Measurements from ENCODE around the gene SYT1. TPM values are rescaled to one million over a fixed set of nuclear protein-coding genes. Genes with fewer than 3 reads are reported as not detected.

Gene SYT1
- total RNA-seq, 1 donor from 2014 or later = 0.30 TPM

DNA sequence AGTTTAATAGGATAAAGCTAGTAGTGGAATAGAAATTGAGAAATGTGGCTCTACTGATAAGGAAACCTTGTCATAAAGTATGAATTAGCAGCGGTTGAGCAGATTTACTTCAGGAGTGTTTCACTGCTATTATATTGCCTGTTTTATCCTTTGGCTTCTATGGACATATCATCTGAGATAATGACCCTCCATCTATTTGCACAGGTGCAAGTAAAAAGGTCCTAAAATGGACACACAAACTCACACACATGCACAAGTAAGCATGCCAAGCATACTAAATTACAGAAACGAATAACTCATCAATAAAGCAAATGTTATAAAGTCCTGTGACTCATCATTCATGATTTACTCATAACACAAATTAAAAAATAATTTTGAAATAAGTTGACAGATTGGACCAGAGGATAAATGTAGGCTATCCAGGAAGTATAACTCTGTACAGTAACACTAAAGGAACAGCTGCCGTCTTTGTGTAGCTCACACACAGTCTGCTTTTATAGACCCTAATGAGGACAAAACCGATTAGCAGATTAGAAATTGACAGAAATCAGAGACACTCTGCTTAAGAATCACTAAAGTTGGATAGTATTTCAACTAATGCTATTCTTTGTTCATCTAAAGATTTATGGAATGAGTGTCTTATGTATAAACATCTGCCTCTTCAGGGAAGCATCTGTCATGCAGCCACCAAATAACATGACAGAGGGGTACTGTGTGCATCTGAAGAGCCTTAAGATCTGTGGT is 73.9 kb downstream of the SYT1 start:
- Histone ChIP-seq H3K9me3 (replicated peaks) (no peaks in the 10 kb centered on the region), H3K36me3 (no peaks in the 10 kb centered on the region), H3K4me1 (no peaks in the 10 kb centered on the region), H3K27ac (replicated peaks) (no peak overlapping the region), H3K4me3 (no peak overlapping the region), H3K27me3 (ENCODE audit: low read depth) (no peaks in the 10 kb centered on the region)
- no peak for TF ChIP-seq CTCF (IDR thresholded peaks at IDR 0.05; ENCODE audit: borderline replicate concordance)
- no peak for DNase-seq
- intact Hi-C loops (cut with micrococcal nuclease) = no loop called here

- no peaks in the 10 kb centered on the region for H3K27me3 ChIP-seq (ENCODE audit: low read depth)
- no peaks in the 10 kb centered on the region for H3K36me3 ChIP-seq
- H3K4me1 ChIP-seq = no peaks in the 10 kb centered on the region
- TF ChIP-seq CTCF (IDR thresholded peaks at IDR 0.05; ENCODE audit: borderline replicate concordance) = no peak
- no peak overlapping the region for H3K27ac ChIP-seq (replicated peaks)
- no peak overlapping the region for H3K4me3 ChIP-seq
- no peak for DNase-seq
- peaks cover 22% of the 10 kb centered on the region for H3K9me3 ChIP-seq (replicated peaks)
- intact Hi-C loops (cut with micrococcal nuclease) = no loop called here
Observed at GRCh38 chr12:78949532-78949931, 85.0 kb downstream of the SYT1 start.

DNA sequence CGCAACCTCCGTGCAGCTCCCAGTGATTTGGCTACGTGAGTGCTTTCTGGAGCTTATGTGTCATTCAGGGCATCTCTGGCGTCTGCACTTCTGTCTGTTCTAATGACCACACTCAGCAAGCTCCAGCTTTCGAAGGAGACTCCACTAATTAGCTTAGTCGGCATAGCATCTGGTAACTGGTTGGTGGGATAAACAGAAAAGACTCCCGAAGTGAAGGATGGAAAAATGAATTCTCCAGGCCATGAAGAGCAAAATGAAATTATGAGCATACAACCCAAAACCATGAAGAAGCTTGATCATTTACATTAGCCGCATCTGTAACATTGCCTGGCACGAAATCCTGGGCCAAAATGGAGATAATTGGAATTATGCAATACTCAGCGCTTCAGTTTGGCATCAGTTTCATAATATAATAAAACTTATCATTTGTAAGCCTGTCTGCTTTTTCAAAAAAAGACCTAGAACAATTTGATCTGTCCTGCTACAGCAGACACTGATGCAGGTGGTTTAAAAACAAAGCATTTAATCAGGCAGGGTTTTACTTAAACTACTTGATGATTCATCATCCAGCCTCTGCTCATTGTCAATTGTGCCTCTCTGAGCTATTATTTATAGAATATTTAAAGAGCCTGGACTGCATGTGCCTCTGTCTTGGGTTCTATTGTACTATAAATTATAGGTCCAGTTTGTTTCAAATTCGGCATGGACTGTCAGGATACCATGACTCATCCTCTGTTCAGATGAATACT is 87.4 kb downstream of the SYT1 start:
- no peak for DNase-seq
- Histone ChIP-seq H3K27ac (replicated peaks) (no peak overlapping the region), H3K9me3 (replicated peaks) (peaks cover 22% of the 10 kb centered on the region), H3K36me3 (no peaks in the 10 kb centered on the region), H3K4me3 (no peak overlapping the region), H3K27me3 (ENCODE audit: low read depth) (no peaks in the 10 kb centered on the region), H3K4me1 (no peaks in the 10 kb centered on the region)
- intact Hi-C loops (cut with micrococcal nuclease) = no loop called here
- TF ChIP-seq CTCF (IDR thresholded peaks at IDR 0.05; ENCODE audit: borderline replicate concordance) = no peak

DNA sequence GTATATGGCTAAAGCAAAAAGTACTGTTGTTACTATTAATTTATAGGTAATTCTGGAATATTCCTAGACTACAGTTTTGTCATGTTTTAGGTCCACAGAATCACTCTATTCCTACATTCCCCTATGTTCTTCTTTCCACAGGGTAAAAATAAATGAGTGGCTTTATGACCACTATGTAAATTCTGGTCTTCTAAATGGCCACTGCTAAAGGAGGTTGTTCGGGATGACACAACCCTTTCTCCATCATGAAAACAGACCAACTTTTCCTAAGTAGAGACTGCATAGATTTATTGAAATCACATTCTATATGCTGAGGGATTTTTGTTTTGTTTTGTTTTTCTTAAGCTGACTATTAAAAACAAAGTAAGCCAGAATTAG is 88.0 kb downstream of the SYT1 start:
- Histone ChIP-seq H3K27me3 (ENCODE audit: low read depth) (no peaks in the 10 kb centered on the region), H3K36me3 (no peaks in the 10 kb centered on the region), H3K4me1 (no peaks in the 10 kb centered on the region), H3K4me3 (no peak overlapping the region), H3K27ac (replicated peaks) (no peak overlapping the region), H3K9me3 (replicated peaks) (peaks cover 22% of the 10 kb centered on the region)
- intact Hi-C loops (cut with micrococcal nuclease) = no loop called here
- no peak for DNase-seq
- no peak for TF ChIP-seq CTCF (IDR thresholded peaks at IDR 0.05; ENCODE audit: borderline replicate concordance)

DNA sequence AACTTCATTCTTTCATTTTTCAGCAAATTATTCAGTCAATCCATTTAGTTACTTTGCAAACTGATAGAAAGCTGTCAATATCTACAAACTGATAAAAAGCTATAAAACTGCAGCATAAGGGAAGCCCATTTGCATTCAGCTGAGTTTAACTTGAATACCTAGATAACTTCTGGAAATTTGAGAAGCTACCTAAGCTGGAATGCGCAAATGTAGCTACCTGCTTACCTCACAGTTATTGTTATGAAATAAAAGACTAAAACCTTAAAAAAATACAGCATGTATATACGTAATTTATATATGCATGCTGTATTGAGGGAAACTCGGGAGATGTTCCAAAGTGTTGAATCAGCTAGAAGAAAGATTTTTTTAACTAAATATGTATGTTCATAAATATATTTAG is 94.4 kb downstream of the SYT1 start:
- Histone ChIP-seq H3K27me3 (ENCODE audit: low read depth) (no peaks in the 10 kb centered on the region), H3K4me1 (no peaks in the 10 kb centered on the region), H3K36me3 (no peaks in the 10 kb centered on the region), H3K4me3 (no peak overlapping the region), H3K27ac (replicated peaks) (no peak overlapping the region), H3K9me3 (replicated peaks) (no peaks in the 10 kb centered on the region)
- TF ChIP-seq CTCF (IDR thresholded peaks at IDR 0.05; ENCODE audit: borderline replicate concordance) = no peak
- DNase-seq = no peak
- intact Hi-C loops (cut with micrococcal nuclease) = no loop called here

Measured in left ventricle myocardium inferior (tissue), 1 donor.